HG03469 (cell line): ENCODE measurements around the gene ZNF646.

ENCODE experiments used
- ATAC-seq: cut with Tn5 transposase; IDR thresholded peaks from one replicate; pipeline ENCODE4 v1.9.1; 2021; ENCODE audit warnings: mild to moderate bottlenecking, moderate library complexity, moderate number of reproducible peaks; ENCODE audit not compliant: unreplicated experiment

The ZNF646 gene

DNA sequence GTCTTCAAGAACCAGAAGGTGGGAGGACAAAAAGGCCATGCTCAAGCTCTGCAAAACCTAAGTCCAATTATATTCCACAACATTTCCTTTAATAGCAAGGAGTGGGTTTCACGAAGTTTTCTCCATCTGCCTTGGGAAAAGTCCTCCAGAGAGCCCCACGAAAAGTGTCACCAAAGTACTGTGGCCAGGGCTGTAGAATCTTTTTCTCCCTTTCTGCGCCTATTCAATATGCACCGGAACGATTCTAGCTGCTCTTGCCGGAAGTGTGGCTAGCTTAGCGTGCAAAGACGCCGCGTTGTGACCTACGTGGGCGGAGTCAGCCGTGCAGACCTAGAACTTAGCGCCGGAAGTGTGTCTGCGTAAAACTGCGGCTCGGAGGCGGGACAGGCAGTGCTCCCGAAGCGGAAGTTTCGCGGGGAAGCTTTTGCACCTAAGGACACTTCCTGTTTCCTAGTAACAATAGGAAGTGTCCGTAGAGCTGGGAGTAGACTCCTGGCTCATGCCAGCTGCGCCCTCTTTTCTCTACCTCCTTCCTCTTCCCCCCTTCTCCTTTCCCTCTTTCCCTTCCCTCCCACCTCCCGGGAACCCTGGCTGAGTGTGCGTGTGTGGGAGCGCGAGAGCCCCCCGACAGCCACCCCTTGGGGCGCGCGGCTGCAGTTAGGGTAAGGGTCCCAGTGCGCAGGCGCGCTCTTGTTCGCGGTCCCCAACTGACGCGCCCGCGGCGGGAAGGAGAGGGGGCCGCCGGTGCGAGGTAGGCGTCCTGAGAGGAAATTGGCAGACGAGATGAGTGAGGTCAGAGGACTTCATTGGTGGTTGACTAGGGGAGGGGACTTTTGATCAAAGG lies at the start of gene ZNF646, which contains the start of gene ZNF668:
ZNF646 (plus strand) TSS at position 453 of the 844 bp plus-strand sequence. CDS start 1,903 bp downstream, outside the sequence.
ZNF668 (minus strand) TSS at position 271 of the 844 bp plus-strand sequence. CDS start 9,781 bp downstream, outside the sequence.
- ATAC-seq: peak; percentile 33

DNA sequence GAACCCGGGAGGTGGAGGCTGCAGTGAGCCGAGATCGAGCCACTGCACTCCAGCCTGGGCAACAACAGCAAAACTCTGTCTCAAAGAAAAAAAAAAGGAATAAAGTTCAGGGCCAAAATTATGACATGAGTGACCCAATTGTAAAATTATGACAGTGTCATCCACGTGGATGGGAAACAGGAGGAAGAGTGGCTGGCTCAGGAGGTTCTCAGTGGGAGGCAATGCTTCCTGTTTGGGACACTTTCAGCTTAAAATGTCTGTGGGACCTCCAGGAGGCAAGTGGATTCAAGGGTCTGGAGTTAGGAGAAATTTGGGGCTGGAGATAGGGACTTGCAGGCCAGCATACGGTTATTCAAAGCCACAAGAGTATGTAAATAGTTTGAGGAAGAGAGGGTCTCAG lies 48.9 kb upstream of the ZNF646 start:
- no peak for ATAC-seq

DNA sequence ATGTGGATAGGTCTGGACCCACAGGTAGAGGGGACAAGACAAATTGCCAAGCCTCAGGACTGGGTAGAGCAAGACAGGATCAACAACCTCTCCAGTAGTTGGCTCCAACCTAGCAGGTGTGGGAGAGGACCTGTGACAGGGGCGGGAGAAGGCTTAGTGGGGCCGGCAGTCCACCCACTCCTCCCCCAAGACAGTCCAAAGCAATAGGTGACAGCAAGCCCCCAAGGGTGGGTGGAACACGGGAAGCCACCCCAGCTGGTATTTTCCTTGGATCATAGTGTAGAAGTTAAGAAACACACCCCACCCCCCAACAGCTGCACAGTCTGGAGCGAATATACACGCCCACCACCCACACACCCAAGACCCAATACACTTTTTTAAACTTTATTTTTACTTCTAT lies 45.0 kb upstream of the ZNF646 start:
- ATAC-seq: no peak

DNA sequence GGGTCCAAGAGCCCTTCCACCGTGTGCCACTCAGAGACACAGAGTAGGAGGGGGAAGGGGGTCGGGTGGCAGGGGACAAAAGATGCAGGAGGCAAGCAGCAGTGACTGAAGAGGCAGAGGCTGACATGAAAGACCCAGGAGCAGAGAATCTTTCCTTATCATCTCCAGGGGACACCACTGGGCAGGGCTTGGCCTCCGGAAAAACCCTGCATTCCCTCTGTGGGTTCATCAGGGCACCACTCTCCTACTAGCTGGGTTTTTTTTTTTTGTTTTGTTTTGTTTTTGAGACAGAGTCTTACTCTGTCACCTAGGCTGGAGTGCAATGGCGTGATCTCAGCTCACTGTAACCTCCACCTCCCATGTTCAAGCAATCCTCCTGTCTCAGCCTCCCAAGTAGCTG lies 42.9 kb upstream of the ZNF646 start:
- no peak for ATAC-seq

GRCh38 chr16:31032736-31033708 lies 41.2 kb upstream of the ZNF646 start, which contains the start of gene STX4:
STX4 (plus strand) TSS chr16:31033558; CDS start chr16:31033806, 248 bp downstream.
- ATAC-seq: peak; percentile 57

- ATAC-seq: peak; percentile 31
Observed at GRCh38 chr16:31033709-31034492, 40.3 kb upstream of the ZNF646 start.

GRCh38 chr16:31036691-31037090 lies 37.5 kb upstream of the ZNF646 start:
- no peak for ATAC-seq

DNA sequence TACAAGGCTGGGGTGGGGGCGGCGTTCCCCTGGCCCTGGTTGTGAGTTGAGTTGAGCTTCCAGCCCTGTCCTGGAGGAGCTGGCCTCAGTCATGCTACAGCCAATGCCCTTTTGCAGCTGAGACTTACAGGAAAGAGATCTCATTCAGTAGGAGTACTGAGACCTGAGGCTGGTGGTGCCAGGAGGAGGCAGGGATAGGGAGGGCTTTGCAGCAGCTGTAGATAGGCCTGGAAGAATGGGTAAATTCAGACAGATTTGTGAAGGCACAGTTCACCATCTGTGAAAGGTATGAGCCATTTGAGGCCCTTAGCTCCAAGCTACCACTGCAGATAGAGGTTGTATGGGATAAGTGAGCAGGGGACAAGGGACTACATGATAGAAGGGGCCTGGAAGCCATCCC lies 35.2 kb upstream of the ZNF646 start:
- no peak for ATAC-seq

DNA sequence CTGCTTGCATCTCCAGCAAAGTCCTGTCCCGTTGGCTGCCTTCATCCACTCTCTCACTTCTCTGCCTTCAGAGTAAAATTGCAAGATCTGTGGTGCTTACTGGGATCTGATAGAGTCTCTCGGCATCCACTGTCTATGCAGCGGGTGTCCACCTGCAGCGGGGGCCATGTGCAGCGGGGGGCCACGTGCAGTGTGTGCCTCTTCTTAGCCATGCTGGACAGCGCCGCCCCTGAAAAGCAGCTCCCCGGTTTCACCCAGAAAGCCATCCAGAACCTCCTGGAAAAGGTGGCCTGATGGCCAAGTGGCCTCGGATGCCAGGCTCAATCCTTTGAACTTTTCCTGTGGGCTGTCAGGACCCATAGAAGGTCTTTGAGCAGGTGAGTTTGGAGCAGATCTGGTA lies 31.4 kb upstream of the ZNF646 start:
- ATAC-seq: no peak

DNA sequence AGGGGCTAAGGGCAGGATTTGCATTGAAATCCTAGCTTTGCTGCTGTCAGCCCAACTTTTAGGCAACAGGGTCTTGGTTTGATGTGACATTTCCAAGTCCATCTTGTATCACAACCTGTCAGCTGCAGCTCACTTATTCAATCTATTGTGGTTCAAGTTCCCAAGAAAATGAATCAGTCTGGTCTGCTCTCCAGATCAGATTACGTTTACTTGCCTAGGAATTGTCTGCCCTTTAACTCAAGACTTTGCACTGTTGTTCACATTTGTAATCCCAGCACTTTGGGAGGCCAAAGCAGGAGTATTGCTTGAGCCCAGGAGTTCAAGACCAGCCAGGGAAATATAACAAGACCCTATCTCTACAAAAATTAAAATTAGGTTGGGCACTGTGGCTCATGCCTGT lies 30.9 kb upstream of the ZNF646 start:
- no peak for ATAC-seq

GRCh38 chr16:31043898-31044481 lies 30.2 kb upstream of the ZNF646 start:
- ATAC-seq: no peak

DNA sequence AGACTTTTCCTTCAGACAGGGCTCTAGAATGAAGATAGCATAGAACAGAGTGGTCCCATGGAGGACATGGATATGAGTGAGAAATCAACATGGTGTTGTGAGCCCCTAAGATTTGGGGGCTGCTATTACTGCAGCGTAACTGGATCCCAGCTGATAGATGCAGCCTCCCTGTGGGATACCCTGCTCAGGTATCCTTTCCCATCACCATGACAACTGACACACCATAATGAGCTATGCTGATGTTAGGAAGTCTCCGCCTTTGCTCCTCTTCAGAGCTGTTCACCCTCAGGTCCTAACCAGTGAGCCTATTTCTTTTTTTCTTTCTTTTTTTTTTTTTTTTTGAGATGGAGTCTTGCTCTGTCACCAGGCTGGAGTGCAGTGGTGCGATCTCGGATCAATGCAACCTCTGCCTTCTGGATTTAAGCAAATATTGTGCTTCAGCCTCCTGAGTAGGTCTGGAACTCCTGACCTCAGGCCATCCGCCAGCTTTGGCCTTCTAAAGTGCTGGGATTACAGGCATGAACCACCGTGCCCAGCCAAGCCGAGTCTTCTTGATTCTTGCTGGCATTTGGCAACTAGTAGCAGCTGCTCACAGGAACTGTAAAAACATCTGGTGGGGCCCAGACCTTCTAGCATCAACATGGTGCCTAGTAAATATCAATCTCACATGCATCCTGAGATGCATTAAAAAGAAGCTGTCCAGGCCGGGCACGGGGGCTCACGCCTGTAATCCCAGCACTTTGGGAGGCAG lies 23.8 kb upstream of the ZNF646 start:
- ATAC-seq: no peak

DNA sequence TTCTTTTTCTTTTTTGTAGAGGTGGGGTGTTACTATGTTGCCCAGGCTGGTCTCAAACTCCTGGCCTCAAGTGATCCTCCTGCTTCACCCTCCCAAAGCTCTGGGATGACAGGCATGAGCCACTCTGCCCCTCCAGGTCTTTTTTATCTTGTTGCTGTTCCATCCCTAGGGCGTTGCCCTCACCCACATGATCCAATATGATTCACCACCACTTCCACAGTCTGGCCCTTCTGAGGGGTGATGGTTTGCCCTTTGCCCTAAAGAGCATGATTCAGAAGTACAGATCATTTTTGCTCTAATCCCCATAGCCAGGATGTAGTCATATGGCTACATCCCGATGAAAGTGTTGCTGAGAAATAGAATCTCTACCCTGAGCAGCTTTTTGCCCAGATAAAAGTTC lies 22.1 kb upstream of the ZNF646 start:
- no peak for ATAC-seq

DNA sequence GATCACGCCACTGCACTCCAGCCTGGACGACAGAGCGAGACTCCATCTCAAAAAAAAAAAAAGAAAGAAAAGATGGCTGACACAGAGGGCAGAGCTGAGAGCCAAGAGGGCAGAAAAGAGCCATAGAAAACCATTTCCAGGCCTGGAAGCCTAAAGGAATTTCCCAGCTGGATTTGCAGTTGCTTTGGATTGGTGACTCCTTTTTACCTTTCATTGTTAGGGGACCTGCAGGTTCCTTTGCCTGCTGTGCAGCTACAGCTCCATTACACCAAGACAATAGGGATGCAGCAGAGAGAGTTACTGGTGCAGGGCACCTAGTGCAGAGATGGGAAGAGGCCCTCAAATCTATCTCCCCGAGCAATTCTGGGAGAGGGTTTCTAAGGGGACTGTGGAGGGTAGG lies 18.6 kb upstream of the ZNF646 start:
- no peak for ATAC-seq

DNA sequence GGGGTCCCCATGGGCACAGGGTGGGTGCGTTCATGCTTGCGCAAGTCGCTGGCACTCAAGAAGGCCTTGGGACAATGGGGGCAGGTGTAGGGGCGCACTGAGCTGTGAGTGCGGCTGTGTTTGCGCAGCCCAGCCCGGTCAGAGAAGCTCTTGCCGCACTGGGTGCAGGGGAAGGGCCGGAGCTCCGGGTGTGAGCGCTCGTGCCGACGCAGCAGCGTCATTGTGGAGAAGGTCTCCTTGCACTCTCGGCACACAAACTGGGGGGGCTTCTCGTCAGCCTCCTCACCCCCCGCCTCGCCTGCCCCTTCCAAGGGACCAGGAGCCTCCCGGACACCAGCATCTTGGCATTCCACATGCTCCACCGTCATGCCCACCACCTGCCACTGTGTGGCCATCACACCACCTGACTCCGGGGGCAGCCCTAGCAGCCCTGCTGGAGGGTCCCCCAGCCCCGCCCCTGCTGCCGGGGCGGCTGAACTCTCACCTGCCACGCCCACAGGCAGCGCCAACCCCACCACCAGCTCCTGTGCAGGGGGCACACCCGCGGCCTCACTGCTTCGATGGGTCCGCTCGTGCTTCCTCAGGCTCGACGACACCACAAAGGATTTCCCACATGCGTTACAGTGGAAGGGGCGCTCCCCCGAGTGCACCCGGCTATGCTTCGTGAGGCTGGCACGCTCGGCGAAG lies 13.0 kb upstream of the ZNF646 start:
- no peak for ATAC-seq

GRCh38 chr16:31061813-31062440 lies 12.3 kb upstream of the ZNF646 start:
- ATAC-seq: no peak

GRCh38 chr16:31063495-31063842 lies 10.8 kb upstream of the ZNF646 start:
- ATAC-seq: no peak

DNA sequence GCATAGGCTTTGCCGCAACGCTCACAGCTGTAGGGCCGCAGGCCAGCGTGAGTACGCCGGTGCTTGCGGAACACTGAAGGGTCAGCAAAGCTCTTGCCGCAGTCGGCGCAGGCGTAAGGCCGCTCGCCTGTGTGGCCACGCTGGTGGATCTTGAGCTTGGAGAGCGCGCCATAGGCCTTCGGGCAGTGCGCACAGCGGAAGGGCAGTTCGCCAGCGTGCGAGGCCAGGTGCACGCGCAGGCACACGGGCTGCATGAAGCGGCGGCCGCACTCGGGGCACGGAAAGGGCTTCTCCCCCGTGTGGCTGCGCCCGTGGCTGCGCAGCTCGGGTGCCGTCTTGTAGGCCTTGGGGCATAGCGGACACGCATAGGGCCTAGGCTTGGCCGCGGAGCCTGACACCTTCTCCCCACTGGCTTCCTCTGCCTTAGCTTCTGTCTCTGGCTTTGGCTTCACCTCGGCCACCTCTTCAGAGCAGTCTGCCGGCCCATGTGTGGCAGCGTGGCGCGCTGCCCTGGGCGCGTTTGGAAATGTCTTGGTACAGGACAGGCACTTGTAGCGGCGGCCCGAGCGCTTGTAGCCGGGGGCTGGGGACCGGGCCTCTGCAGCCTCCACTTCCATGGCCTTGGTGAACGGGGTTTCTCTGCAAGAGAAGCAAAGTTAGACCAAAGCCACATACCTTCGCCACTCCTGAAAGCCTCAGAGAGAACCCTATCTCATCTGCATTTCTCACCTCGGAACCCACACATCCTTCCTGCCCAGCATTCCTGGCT lies 10.2 kb upstream of the ZNF646 start:
- ATAC-seq: no peak
